IMR-90 (cell line): ENCODE measurements around the gene MZT2A.
"Not testable (repeated sequence)": the region's sequence is repeated elsewhere in the genome, so short reads cannot be mapped to it uniquely, and the experiment has no call there.

ENCODE experiments used
- CTCF ChIP-seq: conservative IDR thresholded peaks from 2 replicates; pipeline ENCODE4 v1.5.1; 2012; ENCODE audit warnings: mild to moderate bottlenecking, low read depth, low read length, improper control_type of control experiment
- ELK1 ChIP-seq: fragments of 150-350 bp; IDR thresholded peaks from 2 replicates; pipeline ENCODE4 v1.6.1; 2016; ENCODE audit warnings: low read depth, mild to moderate bottlenecking, low read length, moderate library complexity, borderline replicate concordance
- MAFK ChIP-seq: IDR thresholded peaks from 2 replicates; pipeline ENCODE4 v1.6.1; 2012; ENCODE audit warnings: low read depth, low read length, improper control_type of control experiment
- MAZ ChIP-seq: IDR thresholded peaks from 2 replicates; pipeline ENCODE4 v1.6.1; 2012; ENCODE audit warnings: low read depth, mild to moderate bottlenecking, low read length, improper control_type of control experiment, moderate library complexity, borderline replicate concordance
- MXI1 ChIP-seq: IDR thresholded peaks from 2 replicates; pipeline ENCODE4 v1.6.1; 2012; ENCODE audit warnings: low read depth, mild to moderate bottlenecking, low read length, moderate library complexity, borderline replicate concordance
- POLR2A ChIP-seq: IDR thresholded peaks from 2 replicates; pipeline ENCODE4 v1.6.1; 2012; ENCODE audit warnings: mild to moderate bottlenecking, low read depth, low read length
- RCOR1 ChIP-seq: IDR thresholded peaks from 2 replicates; pipeline ENCODE4 v1.6.1; 2012; ENCODE audit warnings: mild to moderate bottlenecking, low read length, improper control_type of control experiment; ENCODE audit not compliant: insufficient replicate concordance
- RFX5 ChIP-seq: IDR thresholded peaks from 2 replicates; pipeline ENCODE4 v1.8.0; 2012; ENCODE audit warnings: low read depth, mild to moderate bottlenecking, low read length, moderate library complexity

- not testable (repeated sequence) for TF ChIP-seq POLR2A, MXI1, RCOR1, CTCF, RFX5, MAZ, MAFK, ELK1
These were observed 744 bp downstream of the MZT2A start for GRCh38 chr2:131491469-131491836.
